ENCODE results near the gene TEF.

Gene TEF

DNA sequence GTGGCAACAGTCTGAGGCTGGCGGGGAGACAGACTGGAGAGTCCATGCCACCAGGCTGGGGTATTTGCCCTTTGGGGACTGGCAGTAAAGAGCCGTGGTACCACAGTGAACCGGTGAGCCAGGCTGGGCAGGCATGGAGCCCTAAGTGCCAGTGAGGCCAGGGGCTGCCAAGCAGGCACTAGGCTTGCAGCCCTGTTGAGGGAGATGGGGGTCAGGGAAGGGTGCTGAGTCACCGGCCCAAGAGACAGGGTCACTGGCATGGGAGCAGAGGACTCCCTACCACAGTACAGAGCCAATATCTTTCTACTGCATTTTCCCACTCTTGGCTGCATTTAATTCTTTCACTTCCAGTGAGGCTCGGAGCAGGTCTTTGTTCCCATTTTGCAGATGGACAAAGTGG is 30.7 kb upstream of the TEF start:
- DNase-seq = no peak
- intact Hi-C loops (cut with DNase I) = no loop called here

DNA sequence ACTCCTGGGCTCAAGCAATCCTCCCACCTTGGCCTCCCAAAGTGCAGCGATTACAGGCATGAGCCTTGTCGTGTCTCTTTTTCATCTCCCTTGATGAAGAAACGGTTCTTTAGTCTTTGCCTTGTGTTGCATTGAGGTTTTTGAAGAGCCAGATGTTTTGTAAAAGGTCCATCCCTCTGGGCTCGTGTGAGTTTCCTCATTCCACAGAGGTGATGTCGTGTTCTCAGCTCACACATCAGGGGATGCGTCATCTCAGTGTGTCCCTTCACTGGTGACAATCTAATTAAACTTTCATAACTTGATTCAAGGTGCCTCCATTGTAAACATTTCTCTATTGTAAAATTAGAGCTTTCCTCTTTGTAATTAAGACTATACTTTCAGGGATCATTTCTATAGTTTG is 29.7 kb upstream of the TEF start:
- no peak for DNase-seq
- intact Hi-C loops (cut with DNase I) = no loop called here

- intact Hi-C loops (cut with DNase I) = no loop called here
- no peak for DNase-seq
These were observed 27.7 kb upstream of the TEF start for GRCh38 chr22:41353862-41354575.

GRCh38 chr22:41354979-41355378 is 26.8 kb upstream of the TEF start:
- intact Hi-C loops (cut with DNase I) = no loop called here
- no peak for DNase-seq

GRCh38 chr22:41355895-41356294 is 25.8 kb upstream of the TEF start:
- intact Hi-C loops (cut with DNase I) = no loop called here
- no peak for DNase-seq

DNA sequence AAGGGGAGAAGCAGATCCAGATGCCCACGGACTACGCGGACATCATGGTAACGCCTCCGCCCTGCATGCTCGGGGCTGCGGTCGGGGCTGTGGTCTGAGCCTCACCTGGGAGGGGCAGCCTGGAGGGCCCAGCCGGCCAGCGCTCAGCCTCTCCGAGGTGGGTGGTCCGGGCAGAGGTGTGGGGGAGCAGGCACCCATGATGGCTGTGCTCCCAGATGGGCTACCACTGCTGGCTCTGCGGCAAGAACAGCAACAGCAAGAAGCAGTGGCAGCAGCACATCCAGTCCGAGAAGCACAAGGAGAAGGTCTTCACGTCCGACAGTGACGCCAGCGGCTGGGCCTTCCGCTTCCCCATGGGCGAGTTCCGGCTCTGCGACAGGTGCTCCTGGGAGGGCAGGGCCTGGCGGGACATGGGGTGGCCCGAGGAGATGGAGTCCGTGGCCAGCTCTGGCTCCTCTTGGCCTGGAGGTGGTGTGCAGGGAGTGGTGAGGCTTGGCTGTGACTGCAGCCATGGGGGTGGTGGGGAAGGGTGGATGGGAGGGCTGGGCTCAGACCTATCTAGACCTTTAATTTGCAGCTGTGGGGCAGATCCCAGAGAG is 25.2 kb upstream of the TEF start:
- no peak for DNase-seq
- intact Hi-C loops (cut with DNase I) = no loop called here

- intact Hi-C loops (cut with DNase I) = no loop called here
These were observed 24.6 kb upstream of the TEF start for GRCh38 chr22:41357191-41357590.

DNA sequence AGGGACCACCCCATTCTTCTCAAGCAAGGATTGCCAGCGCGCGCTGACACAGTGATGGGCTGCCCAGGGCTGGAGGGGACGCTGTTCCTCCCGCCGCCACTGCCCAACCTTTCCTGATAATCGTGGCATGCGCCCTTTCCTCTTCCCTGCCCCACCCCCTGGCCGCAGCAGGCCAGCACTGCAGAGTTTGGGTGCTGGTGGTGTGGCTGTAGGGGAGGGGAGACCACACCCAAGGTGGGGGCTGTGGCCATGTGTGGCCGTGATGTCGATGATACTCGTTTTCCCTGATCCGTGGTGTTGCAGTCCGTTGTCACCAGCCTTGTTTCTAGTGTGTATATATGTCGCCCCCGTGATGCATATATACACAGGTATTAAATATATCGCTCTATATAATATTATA is 22.8 kb upstream of the TEF start:
- DNase-seq = no peak
- intact Hi-C loops (cut with DNase I) = no loop called here

More at GRCh38 chr22:41357191-41357590, 24.6 kb upstream of the TEF start:
- DNase-seq = no peak

- intact Hi-C loops (cut with DNase I) = no loop called here
- DNase-seq = no peak
These were observed 22.4 kb upstream of the TEF start for GRCh38 chr22:41359376-41359775.

- intact Hi-C loops (cut with DNase I) = loop anchor here (10.0 kb wide), 1 partner anchor 55 kb away; the partner anchor contains the start of gene ZC3H7B
- no peak for DNase-seq
These were observed 21.6 kb upstream of the TEF start for GRCh38 chr22:41360126-41360525.

- intact Hi-C loops (cut with DNase I) = loop anchor here (10.0 kb wide), 1 partner anchor 57 kb away; the partner anchor contains the start of gene ZC3H7B
- DNase-seq = no peak
These were observed 19.9 kb upstream of the TEF start for GRCh38 chr22:41361716-41362310.

DNA sequence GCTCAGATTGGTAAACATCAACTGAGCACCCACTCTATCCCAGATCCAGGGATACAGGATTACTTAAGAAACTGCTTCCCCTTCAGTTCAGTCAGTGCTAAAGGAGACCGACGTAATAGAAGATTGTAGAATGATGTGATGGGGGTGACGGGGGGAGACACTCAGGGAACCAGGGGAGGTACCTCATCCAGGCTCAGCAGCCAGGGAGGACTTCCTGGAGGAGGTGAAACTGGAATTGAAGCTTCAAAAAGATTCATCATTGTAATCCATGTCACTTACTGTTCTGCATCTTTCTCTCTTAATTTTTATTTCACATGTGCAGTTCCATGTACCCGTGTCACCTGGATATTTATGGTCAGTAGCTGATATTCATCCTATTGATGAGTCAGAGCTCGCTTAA is 19.1 kb upstream of the TEF start:
- intact Hi-C loops (cut with DNase I) = loop anchor here (10.0 kb wide), 1 partner anchor 58 kb away; the partner anchor contains the start of gene ZC3H7B
- DNase-seq = no peak

- intact Hi-C loops (cut with DNase I) = loop anchor here (10.0 kb wide), 1 partner anchor 59 kb away; the partner anchor contains the start of gene ZC3H7B
- DNase-seq = no peak
These were observed 17.5 kb upstream of the TEF start for GRCh38 chr22:41364233-41364632.

DNA sequence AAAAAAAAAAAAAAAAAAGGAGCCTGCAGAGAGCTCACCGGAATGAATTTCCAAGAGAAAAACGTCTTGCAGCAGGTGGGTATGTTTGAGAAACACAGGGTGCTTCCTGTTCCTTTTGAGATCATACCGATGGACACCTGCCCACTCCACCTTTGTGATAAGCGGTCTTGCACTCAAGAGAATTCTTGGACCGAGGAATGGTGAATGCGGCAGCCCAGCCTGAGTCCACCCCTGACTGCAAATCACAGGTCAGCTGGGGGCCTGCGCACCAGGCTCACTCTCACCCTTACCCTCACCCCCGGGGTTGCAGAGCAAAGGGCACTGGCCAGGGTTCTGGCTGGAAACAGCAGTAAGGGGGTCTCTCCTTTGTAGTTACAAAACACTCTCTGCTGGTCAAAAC is 16.8 kb upstream of the TEF start:
- intact Hi-C loops (cut with DNase I) = loop anchor here (10.0 kb wide), 1 partner anchor 60 kb away; the partner anchor contains the start of gene ZC3H7B

GRCh38 chr22:41365425-41365824 is 16.3 kb upstream of the TEF start:
- intact Hi-C loops (cut with DNase I) = loop anchor here (10.0 kb wide), 1 partner anchor 61 kb away; the partner anchor contains the start of gene ZC3H7B
- no peak for DNase-seq

More for the DNA sequence above, 16.8 kb upstream of the TEF start:
- DNase-seq = no peak

GRCh38 chr22:41366323-41367029 is 15.3 kb upstream of the TEF start:
- intact Hi-C loops (cut with DNase I) = loop anchor here (2.0 to 10.0 kb wide), 2 partner anchors 14 to 62 kb away; partner anchors contain the start of genes TEF and ZC3H7B

GRCh38 chr22:41367039-41367679 is 14.6 kb upstream of the TEF start:
- intact Hi-C loops (cut with DNase I) = loop anchor here (2.0 to 10.0 kb wide), 2 partner anchors 14 to 62 kb away; partner anchors contain the start of genes TEF and ZC3H7B

More at GRCh38 chr22:41366323-41367029, 15.3 kb upstream of the TEF start:
- peak in 2 of 42 donors; percentile 23 to 27 for DNase-seq

GRCh38 chr22:41367680-41368542 is 13.8 kb upstream of the TEF start:
- DNase-seq = peak; percentile 34 to 84 (median 62)
- intact Hi-C loops (cut with DNase I) = loop anchor here (2.0 to 10.0 kb wide), 2 partner anchors 13 to 63 kb away; partner anchors contain the start of genes TEF and ZC3H7B

More at GRCh38 chr22:41367039-41367679, 14.6 kb upstream of the TEF start:
- peak; percentile 93 to 99 (median 98) for DNase-seq
